ENCODE data around the gene SMIM29. TPM values are rescaled to one million over a fixed set of nuclear protein-coding genes. Genes with fewer than 3 reads are reported as not detected.

Gene SMIM29
- total RNA-seq, 1 donor = 44.7 TPM

- peak; percentile 61 for DNase-seq (ENCODE audit: low read depth)
- no peak overlapping the region for H3K4me3 ChIP-seq (ENCODE audit: low read depth, low read length)
- TF ChIP-seq CTCF (IDR thresholded peaks at IDR 0.05; ENCODE audit: insufficient read depth, low read length) = no peak
These were observed 13.3 kb downstream of the SMIM29 start for GRCh38 chr6:34235307-34236130.

GRCh38 chr6:34234667-34235306 lies 14.0 kb downstream of the SMIM29 start:
- DNase-seq (ENCODE audit: low read depth) = no peak
- TF ChIP-seq CTCF (IDR thresholded peaks at IDR 0.05; ENCODE audit: insufficient read depth, low read length) = no peak
- no peak overlapping the region for H3K4me3 ChIP-seq (ENCODE audit: low read depth, low read length)

GRCh38 chr6:34233867-34234266 lies 14.9 kb downstream of the SMIM29 start:
- DNase-seq (ENCODE audit: low read depth) = no peak
- no peak for TF ChIP-seq CTCF (IDR thresholded peaks at IDR 0.05; ENCODE audit: insufficient read depth, low read length)
- H3K4me3 ChIP-seq (ENCODE audit: low read depth, low read length) = no peak overlapping the region

- peak; percentile 60 for DNase-seq (ENCODE audit: low read depth)
- no peak for TF ChIP-seq CTCF (IDR thresholded peaks at IDR 0.05; ENCODE audit: insufficient read depth, low read length)
- H3K4me3 ChIP-seq (ENCODE audit: low read depth, low read length) = no peak overlapping the region
These were observed 15.9 kb downstream of the SMIM29 start for GRCh38 chr6:34232901-34233300.

- TF ChIP-seq CTCF (IDR thresholded peaks at IDR 0.05; ENCODE audit: insufficient read depth, low read length) = no peak
These were observed 17.1 kb downstream of the SMIM29 start for GRCh38 chr6:34231566-34232336.

GRCh38 chr6:34230653-34231371 lies 18.0 kb downstream of the SMIM29 start:
- TF ChIP-seq CTCF (IDR thresholded peaks at IDR 0.05; ENCODE audit: insufficient read depth, low read length) = no peak
- no peak for DNase-seq (ENCODE audit: low read depth)
- H3K4me3 ChIP-seq (ENCODE audit: low read depth, low read length) = no peak overlapping the region

More at GRCh38 chr6:34231566-34232336, 17.1 kb downstream of the SMIM29 start:
- H3K4me3 ChIP-seq (ENCODE audit: low read depth, low read length) = no peak overlapping the region
- DNase-seq (ENCODE audit: low read depth) = no peak

Measured in fibroblast of the aortic adventitia (primary cell).